ENCODE results near the gene ARF3.

Gene ARF3

GRCh38 chr12:48961801-48962200 lies 4.5 kb upstream of the ARF3 start:
- DNase-seq, result no peak

- no peak for DNase-seq
Observed at GRCh38 chr12:48961331-48961730, 4.0 kb upstream of the ARF3 start.

GRCh38 chr12:48960834-48961233 lies 3.5 kb upstream of the ARF3 start:
- DNase-seq, result no peak

- no peak for DNase-seq
Observed at GRCh38 chr12:48958049-48958388, 732 bp upstream of the ARF3 start.

GRCh38 chr12:48956279-48957140 lies 777 bp downstream of the ARF3 start:
- no peak for DNase-seq

GRCh38 chr12:48954841-48955501 lies 2.3 kb downstream of the ARF3 start:
- no peak for DNase-seq

GRCh38 chr12:48954061-48954460 lies 3.2 kb downstream of the ARF3 start:
- DNase-seq, result no peak

- no peak for DNase-seq
Observed at GRCh38 chr12:48952691-48953090, 4.6 kb downstream of the ARF3 start.

- no peak for DNase-seq
Observed at GRCh38 chr12:48947727-48948126, 9.6 kb downstream of the ARF3 start.

- no peak for DNase-seq
Observed at GRCh38 chr12:48946943-48947342, 10.3 kb downstream of the ARF3 start.

GRCh38 chr12:48946205-48946604 lies 11.1 kb downstream of the ARF3 start:
- DNase-seq, result no peak

- DNase-seq, result no peak
Observed at GRCh38 chr12:48943221-48943620, 14.1 kb downstream of the ARF3 start.

- no peak for DNase-seq
Observed at GRCh38 chr12:48940181-48940580, 17.1 kb downstream of the ARF3 start.

- no peak for DNase-seq
Observed at GRCh38 chr12:48938805-48939204, 18.5 kb downstream of the ARF3 start.

- DNase-seq, result no peak
Observed at GRCh38 chr12:48937170-48937569, 20.1 kb downstream of the ARF3 start.

GRCh38 chr12:48936379-48936979 lies 20.8 kb downstream of the ARF3 start:
- DNase-seq, result peak; percentile 85

- no peak for DNase-seq
Observed at GRCh38 chr12:48934312-48934706, 23.0 kb downstream of the ARF3 start.

GRCh38 chr12:48933664-48934311 lies 23.5 kb downstream of the ARF3 start:
- DNase-seq, result no peak

- DNase-seq, result no peak
Observed at GRCh38 chr12:48932878-48933277, 24.4 kb downstream of the ARF3 start.

- DNase-seq, result no peak
Observed at GRCh38 chr12:48930475-48930874, 26.8 kb downstream of the ARF3 start.

- DNase-seq, result no peak
Observed at GRCh38 chr12:48929551-48929950, 27.7 kb downstream of the ARF3 start.

- no peak for DNase-seq
Observed at GRCh38 chr12:48927261-48927660, 30.0 kb downstream of the ARF3 start.

- DNase-seq, result peak; percentile 74
Observed at GRCh38 chr12:48925304-48926011, 31.8 kb downstream of the ARF3 start, which contains the start of gene FKBP11. Gene FKBP11, minus strand, starts transcription at chr12:48925492. Its CDS starts 64 bp downstream, at chr12:48925428.
